Measurements from ENCODE around the gene ABCD4.
"Not testable (repeated sequence)": the region's sequence is repeated elsewhere in the genome, so short reads cannot be mapped to it uniquely, and the experiment has no call there.

The ABCD4 gene

DNA sequence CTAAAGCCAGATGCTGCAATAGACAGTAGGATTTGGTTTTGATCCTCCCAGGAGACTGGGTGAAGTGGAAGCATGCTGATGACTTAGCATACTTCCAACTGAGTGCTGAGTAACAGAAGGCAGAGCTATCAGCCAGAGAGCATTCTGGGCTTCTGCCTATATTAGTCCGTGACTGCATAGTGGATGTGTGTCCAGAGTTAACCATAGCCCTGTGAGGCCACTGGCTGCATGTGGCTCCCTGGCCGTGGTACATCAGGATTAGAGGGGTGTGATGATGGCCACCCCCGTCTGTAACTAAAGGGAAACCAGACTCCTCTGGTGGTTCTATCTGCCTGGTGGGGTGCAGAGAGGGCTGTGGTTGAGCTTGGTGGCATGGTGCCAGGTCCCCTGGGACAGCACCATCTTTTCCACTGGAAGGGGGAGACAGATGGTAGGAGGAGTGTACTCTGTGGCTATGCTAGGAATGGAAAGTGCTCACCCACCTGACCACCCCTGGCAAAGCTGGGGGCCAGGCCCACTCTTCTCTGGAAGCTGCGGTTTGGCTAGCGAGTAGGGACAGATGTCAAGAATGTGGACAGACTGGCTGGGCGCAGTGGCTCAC is 27.4 kb downstream of the ABCD4 start:
- H3K27me3 ChIP-seq (ENCODE audit: insufficient read depth, low read length) = no peaks in the 10 kb centered on the region
- peak overlapping the region; percentile 38 for H2AFZ ChIP-seq (ENCODE audit: low read length, unreplicated experiment)
- no peaks in the 10 kb centered on the region for H3K36me3 ChIP-seq (ENCODE audit: insufficient read depth, low read length)
- no peak overlapping the region for H3K4me3 ChIP-seq (ENCODE audit: low read depth, low read length)
- peak overlapping the region; percentile 48 for H3K27ac ChIP-seq (ENCODE audit: low read depth, low read length)
- no peaks in the 10 kb centered on the region for H3K79me2 ChIP-seq (ENCODE audit: control insufficient read depth, insufficient read depth, low read length, unreplicated experiment)
- peaks cover 14% of the 10 kb centered on the region for H3K4me1 ChIP-seq (ENCODE audit: control insufficient read depth, insufficient read depth, low read length, unreplicated experiment)

- Histone ChIP-seq H3K27ac (ENCODE audit: low read depth, low read length) (no peak overlapping the region), H3K4me3 (ENCODE audit: low read depth, low read length) (no peak overlapping the region), H3K27me3 (ENCODE audit: insufficient read depth, low read length) (no peaks in the 10 kb centered on the region), H2AFZ (ENCODE audit: low read length, unreplicated experiment) (no peak overlapping the region), H3K36me3 (ENCODE audit: insufficient read depth, low read length) (no peaks in the 10 kb centered on the region), H3K4me1 (ENCODE audit: control insufficient read depth, insufficient read depth, low read length, unreplicated experiment) (peaks cover 18% of the 10 kb centered on the region), H3K79me2 (ENCODE audit: control insufficient read depth, insufficient read depth, low read length, unreplicated experiment) (no peaks in the 10 kb centered on the region)
Measured at GRCh38 chr14:74271365-74271764, 31.4 kb downstream of the ABCD4 start.

DNA sequence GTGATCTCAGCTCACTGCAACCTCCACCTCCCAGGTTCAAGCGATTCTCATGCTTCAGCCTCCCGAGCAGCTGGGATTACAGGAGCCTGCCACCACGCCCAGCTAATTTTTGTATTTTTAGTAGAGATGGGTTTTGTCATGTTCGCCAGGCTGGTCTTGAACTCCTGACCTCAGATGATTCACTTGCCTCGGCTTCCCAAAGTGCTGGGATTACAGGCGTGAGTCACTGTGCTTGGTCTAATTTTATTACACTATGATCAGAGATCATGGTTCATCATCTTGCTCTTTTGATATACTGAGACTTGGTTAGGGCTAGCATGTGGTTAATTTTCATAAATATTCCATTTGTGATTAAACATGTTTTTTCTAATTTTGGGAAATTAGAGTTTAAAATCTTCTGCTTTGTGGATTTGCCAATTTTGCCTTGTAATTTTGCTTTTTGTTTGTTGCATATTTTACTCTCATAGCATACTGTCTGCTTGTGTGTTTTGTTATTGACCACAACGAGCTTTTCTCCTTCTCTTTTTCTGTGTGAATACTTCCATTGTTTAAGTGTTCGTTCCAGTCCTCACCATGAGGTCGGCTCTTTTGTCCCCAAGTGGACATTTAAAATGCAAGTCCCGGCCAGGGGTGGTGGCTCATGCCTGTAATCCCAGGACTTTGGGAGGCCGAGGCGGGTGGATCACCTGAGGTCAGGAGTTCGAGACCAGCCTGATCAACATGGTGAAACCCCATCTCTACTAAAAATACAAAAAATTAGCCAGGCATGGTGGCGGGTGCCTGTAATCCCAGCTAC is 32.2 kb downstream of the ABCD4 start:
- not testable (repeated sequence) for H3K36me3 ChIP-seq (ENCODE audit: insufficient read depth, low read length); H3K79me2 ChIP-seq (ENCODE audit: control insufficient read depth, insufficient read depth, low read length, unreplicated experiment); H2AFZ ChIP-seq (ENCODE audit: low read length, unreplicated experiment); H3K27me3 ChIP-seq (ENCODE audit: insufficient read depth, low read length); H3K4me3 ChIP-seq (ENCODE audit: low read depth, low read length)
- Histone ChIP-seq H3K27ac (ENCODE audit: low read depth, low read length) (peak overlapping the region; percentile 44; the same call in 1 of the 2 replicates), H3K4me1 (ENCODE audit: control insufficient read depth, insufficient read depth, low read length, unreplicated experiment) (peaks cover 18% of the 10 kb centered on the region)

GRCh38 chr14:74267588-74267987 is 35.1 kb downstream of the ABCD4 start:
- H3K4me1 ChIP-seq (ENCODE audit: control insufficient read depth, insufficient read depth, low read length, unreplicated experiment) = peaks cover 10% of the 10 kb centered on the region
- no peak overlapping the region for H2AFZ ChIP-seq (ENCODE audit: low read length, unreplicated experiment)
- no peak overlapping the region for H3K4me3 ChIP-seq (ENCODE audit: low read depth, low read length)
- no peaks in the 10 kb centered on the region for H3K36me3 ChIP-seq (ENCODE audit: insufficient read depth, low read length)
- no peak overlapping the region for H3K27ac ChIP-seq (ENCODE audit: low read depth, low read length)
- no peaks in the 10 kb centered on the region for H3K27me3 ChIP-seq (ENCODE audit: insufficient read depth, low read length)
- no peaks in the 10 kb centered on the region for H3K79me2 ChIP-seq (ENCODE audit: control insufficient read depth, insufficient read depth, low read length, unreplicated experiment)

GRCh38 chr14:74265301-74265965 is 37.3 kb downstream of the ABCD4 start:
- Histone ChIP-seq H3K36me3 (ENCODE audit: insufficient read depth, low read length) (no peaks in the 10 kb centered on the region), H3K79me2 (ENCODE audit: control insufficient read depth, insufficient read depth, low read length, unreplicated experiment) (no peaks in the 10 kb centered on the region), H3K27me3 (ENCODE audit: insufficient read depth, low read length) (no peaks in the 10 kb centered on the region), H3K4me3 (ENCODE audit: low read depth, low read length) (no peak overlapping the region), H3K4me1 (ENCODE audit: control insufficient read depth, insufficient read depth, low read length, unreplicated experiment) (peaks cover 5% of the 10 kb centered on the region), H2AFZ (ENCODE audit: low read length, unreplicated experiment) (no peak overlapping the region), H3K27ac (ENCODE audit: low read depth, low read length) (no peak overlapping the region)

DNA sequence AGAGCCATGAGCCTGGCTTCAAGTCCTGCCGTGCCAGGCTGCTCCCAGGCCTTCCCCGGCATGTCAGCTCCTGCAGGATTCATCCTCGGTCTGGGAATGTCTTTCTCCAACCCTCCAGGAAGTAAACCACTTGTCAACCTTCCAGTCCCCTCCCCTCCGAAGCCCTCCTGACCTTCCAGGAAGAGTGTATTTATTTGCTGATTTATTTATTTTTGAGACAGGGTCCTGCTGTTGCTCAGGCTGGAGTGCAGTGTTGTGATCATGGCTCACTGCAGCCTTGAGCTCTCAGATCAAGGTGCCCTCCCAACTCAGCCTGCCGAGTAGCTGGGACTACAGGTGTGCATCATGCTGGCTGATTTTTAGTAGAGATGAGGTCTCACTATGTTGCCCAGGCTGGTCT is 38.8 kb downstream of the ABCD4 start:
- H3K27ac ChIP-seq (ENCODE audit: low read depth, low read length) = no peak overlapping the region
- no peaks in the 10 kb centered on the region for H3K36me3 ChIP-seq (ENCODE audit: insufficient read depth, low read length)
- H2AFZ ChIP-seq (ENCODE audit: low read length, unreplicated experiment) = no peak overlapping the region
- H3K27me3 ChIP-seq (ENCODE audit: insufficient read depth, low read length) = peaks cover 2% of the 10 kb centered on the region; the same call in 1 of the 2 replicates
- no peaks in the 10 kb centered on the region for H3K79me2 ChIP-seq (ENCODE audit: control insufficient read depth, insufficient read depth, low read length, unreplicated experiment)
- no peaks in the 10 kb centered on the region for H3K4me1 ChIP-seq (ENCODE audit: control insufficient read depth, insufficient read depth, low read length, unreplicated experiment)
- H3K4me3 ChIP-seq (ENCODE audit: low read depth, low read length) = no peak overlapping the region

DNA sequence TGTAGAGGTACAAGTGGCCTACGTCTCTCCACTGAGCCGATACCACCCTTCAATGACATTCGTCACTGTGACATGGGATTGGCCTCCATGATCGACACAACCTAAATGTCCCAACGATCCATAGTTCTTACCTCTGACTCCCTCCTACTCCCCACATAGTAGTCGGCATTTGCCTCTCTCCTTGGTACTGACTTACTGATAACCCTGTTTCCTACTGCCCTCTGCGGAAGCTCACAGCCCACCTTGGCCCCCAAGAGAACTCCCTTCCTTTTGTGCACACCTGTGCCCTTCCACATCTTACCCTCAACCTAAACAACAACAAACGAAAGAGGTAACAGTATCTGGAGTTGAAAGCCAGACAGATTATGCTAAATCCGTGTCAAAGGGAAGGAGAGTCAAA is 39.6 kb downstream of the ABCD4 start:
- no peaks in the 10 kb centered on the region for H3K36me3 ChIP-seq (ENCODE audit: insufficient read depth, low read length)
- no peak overlapping the region for H2AFZ ChIP-seq (ENCODE audit: low read length, unreplicated experiment)
- H3K4me3 ChIP-seq (ENCODE audit: low read depth, low read length) = no peak overlapping the region
- no peaks in the 10 kb centered on the region for H3K79me2 ChIP-seq (ENCODE audit: control insufficient read depth, insufficient read depth, low read length, unreplicated experiment)
- peaks cover 9% of the 10 kb centered on the region for H3K27me3 ChIP-seq (ENCODE audit: insufficient read depth, low read length)
- no peaks in the 10 kb centered on the region for H3K4me1 ChIP-seq (ENCODE audit: control insufficient read depth, insufficient read depth, low read length, unreplicated experiment)
- no peak overlapping the region for H3K27ac ChIP-seq (ENCODE audit: low read depth, low read length)

DNA sequence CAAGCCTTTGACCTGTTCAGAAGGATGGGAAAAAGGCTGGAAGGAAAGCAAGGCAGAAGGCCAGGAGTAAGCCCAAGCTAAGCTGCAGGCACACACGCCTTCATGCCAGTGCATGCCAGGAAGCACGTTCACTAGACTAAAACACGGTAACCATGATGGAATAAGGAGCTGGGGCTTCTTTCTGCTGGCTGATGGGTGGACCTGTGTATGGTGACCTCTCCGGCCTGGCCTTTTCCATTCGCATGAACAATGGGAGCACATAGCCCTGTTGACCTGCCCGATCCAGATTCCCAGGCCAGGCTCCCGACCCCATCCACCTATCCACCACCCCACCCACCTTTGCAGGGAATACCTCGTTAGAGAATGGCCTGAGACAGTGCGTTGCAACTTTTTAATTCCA is 40.7 kb downstream of the ABCD4 start:
- H3K79me2 ChIP-seq (ENCODE audit: control insufficient read depth, insufficient read depth, low read length, unreplicated experiment) = no peaks in the 10 kb centered on the region
- H3K4me3 ChIP-seq (ENCODE audit: low read depth, low read length) = no peak overlapping the region
- H3K27me3 ChIP-seq (ENCODE audit: insufficient read depth, low read length) = peaks cover 15% of the 10 kb centered on the region
- H3K27ac ChIP-seq (ENCODE audit: low read depth, low read length) = no peak overlapping the region
- H3K4me1 ChIP-seq (ENCODE audit: control insufficient read depth, insufficient read depth, low read length, unreplicated experiment) = no peaks in the 10 kb centered on the region
- H3K36me3 ChIP-seq (ENCODE audit: insufficient read depth, low read length) = no peaks in the 10 kb centered on the region
- H2AFZ ChIP-seq (ENCODE audit: low read length, unreplicated experiment) = no peak overlapping the region

DNA sequence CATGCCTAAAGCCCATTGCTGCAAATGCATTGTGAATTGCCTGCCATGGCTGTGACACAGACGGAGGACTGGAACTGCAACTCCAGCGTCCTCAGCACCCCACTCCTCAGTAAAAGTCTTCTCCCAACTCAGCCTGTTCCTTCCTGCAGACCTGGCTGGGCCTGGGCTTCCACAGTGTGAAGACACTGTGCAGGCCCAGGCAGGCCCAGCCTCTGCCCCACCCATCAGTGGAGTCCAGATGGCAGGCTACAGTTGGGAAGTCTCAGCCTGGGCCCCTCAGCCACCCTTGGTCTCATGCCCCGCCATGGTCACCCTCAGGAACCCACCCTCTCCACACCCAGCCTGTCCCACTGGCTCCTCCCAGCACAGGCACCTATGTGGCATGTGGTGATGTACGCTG is 41.4 kb downstream of the ABCD4 start:
- Histone ChIP-seq H3K36me3 (ENCODE audit: insufficient read depth, low read length) (no peaks in the 10 kb centered on the region), H3K4me1 (ENCODE audit: control insufficient read depth, insufficient read depth, low read length, unreplicated experiment) (no peaks in the 10 kb centered on the region), H3K27me3 (ENCODE audit: insufficient read depth, low read length) (peaks cover 15% of the 10 kb centered on the region), H3K27ac (ENCODE audit: low read depth, low read length) (no peak overlapping the region), H2AFZ (ENCODE audit: low read length, unreplicated experiment) (no peak overlapping the region), H3K4me3 (ENCODE audit: low read depth, low read length) (no peak overlapping the region), H3K79me2 (ENCODE audit: control insufficient read depth, insufficient read depth, low read length, unreplicated experiment) (no peaks in the 10 kb centered on the region)

- Histone ChIP-seq H3K36me3 (ENCODE audit: insufficient read depth, low read length) (no peaks in the 10 kb centered on the region), H3K79me2 (ENCODE audit: control insufficient read depth, insufficient read depth, low read length, unreplicated experiment) (no peaks in the 10 kb centered on the region), H3K4me1 (ENCODE audit: control insufficient read depth, insufficient read depth, low read length, unreplicated experiment) (no peaks in the 10 kb centered on the region), H2AFZ (ENCODE audit: low read length, unreplicated experiment) (no peak overlapping the region), H3K27me3 (ENCODE audit: insufficient read depth, low read length) (peaks cover 15% of the 10 kb centered on the region), H3K4me3 (ENCODE audit: low read depth, low read length) (no peak overlapping the region), H3K27ac (ENCODE audit: low read depth, low read length) (no peak overlapping the region)
Measured at GRCh38 chr14:74260525-74261233, 42.1 kb downstream of the ABCD4 start.
